GM10248 (cell line): Measurements from ENCODE around the gene CTLA4.

Experiments used
- CTCF ChIA-PET: fragments of 300-600 bp; sonication (Branson Sonifier 250); formaldehyde crosslinking; extraction: SDS; loops from one replicate; lab custom pipeline; 2021; ENCODE audit warnings: antibody characterized with exemption; lab: Yijun Ruan, JAX
- POLR2A ChIA-PET: fragments of 350-650 bp; sonication (Branson Sonifier 250); formaldehyde crosslinking; extraction: SDS; loops from one replicate; lab custom pipeline; 2020; ENCODE audit warnings: antibody characterized with exemption; lab: Yijun Ruan, JAX
- DNase-seq: peaks from one replicate; pipeline ENCODE4 v3.0.0; 2012; ENCODE audit errors: extremely low spot score
- CTCF ChIP-seq: IDR thresholded peaks from 2 replicates; pipeline ENCODE4 v1.5.1; 2012; ENCODE audit warnings: mild to moderate bottlenecking, low read depth; ENCODE audit errors: extremely low read depth, missing control alignments, control extremely low read depth

CTLA4 gene

GRCh38 chr2:203897544-203897943 lies 30.0 kb downstream of the CTLA4 start:
- no peak for DNase-seq
- no peak for TF ChIP-seq CTCF
- CTCF ChIA-PET = interaction anchor here (1.4 to 1.8 kb wide), 2 partner anchors 8 to 11 kb away, joined by 3 to 6 read pairs; no protein-coding TSS in a partner anchor
- POLR2A ChIA-PET = no interaction called here

- TF ChIP-seq CTCF = no peak
- CTCF ChIA-PET = interaction anchor here (1.4 kb wide), 1 partner anchor 9 kb away, joined by 3 read pairs; no protein-coding TSS in a partner anchor
- DNase-seq = no peak
- POLR2A ChIA-PET = no interaction called here
Measured at GRCh38 chr2:203898657-203899056, 31.1 kb downstream of the CTLA4 start.

GRCh38 chr2:203900253-203900652 lies 32.7 kb downstream of the CTLA4 start:
- DNase-seq = no peak
- POLR2A ChIA-PET = no interaction called here
- TF ChIP-seq CTCF = no peak
- CTCF ChIA-PET = interaction anchor here (1.0 to 1.6 kb wide), 4 partner anchors 9 to 18 kb away, joined by 3 to 6 read pairs (median 4); no protein-coding TSS in a partner anchor

- no peak for TF ChIP-seq CTCF
- CTCF ChIA-PET = no interaction called here
- POLR2A ChIA-PET = no interaction called here
- no peak for DNase-seq
Measured at GRCh38 chr2:203904022-203904421, 36.5 kb downstream of the CTLA4 start.

- no peak for TF ChIP-seq CTCF
- CTCF ChIA-PET = interaction anchor here (1.0 kb wide), 2 partner anchors 9 to 37 kb away, joined by 3 read pairs; no protein-coding TSS in a partner anchor
- DNase-seq = no peak
- POLR2A ChIA-PET = no interaction called here
Measured at GRCh38 chr2:203905656-203906055, 38.1 kb downstream of the CTLA4 start.

GRCh38 chr2:203908066-203908796 lies 40.7 kb downstream of the CTLA4 start:
- ChIA-PET POLR2A (no interaction called here), CTCF (interaction anchor here (2.1 kb wide), 1 partner anchor 10 kb away, joined by 5 read pairs; no protein-coding TSS in a partner anchor)
- no peak for TF ChIP-seq CTCF
- DNase-seq = no peak
